Stomach (tissue), 4 donors: Measurements from ENCODE around the gene CTNNA3.

Experiments used
- POLR2AphosphoS5 ChIP-seq, 3 donors: sonication (generic); formaldehyde crosslinking; IDR thresholded peaks; one replicate each; pipeline ENCODE4 v1.6.1; 2016; ENCODE audit warnings: antibody characterized with exemption in 3 of 3
- TF ChIP-seq, protein P1 (sequence below), 7 experiments: fragments of 450-650 bp in 4 of 7; fragments of 200-600 bp in 3 of 7; sonication (generic) in 3 of 7; IDR thresholded peaks; one replicate each; pipeline ENCODE4 v1.5.1; 2016 to 2019; ENCODE audit warnings: antibody characterized with exemption in 7 of 7, control low read depth in 2 of 7, mild to moderate bottlenecking in 1 of 7

DNA sequence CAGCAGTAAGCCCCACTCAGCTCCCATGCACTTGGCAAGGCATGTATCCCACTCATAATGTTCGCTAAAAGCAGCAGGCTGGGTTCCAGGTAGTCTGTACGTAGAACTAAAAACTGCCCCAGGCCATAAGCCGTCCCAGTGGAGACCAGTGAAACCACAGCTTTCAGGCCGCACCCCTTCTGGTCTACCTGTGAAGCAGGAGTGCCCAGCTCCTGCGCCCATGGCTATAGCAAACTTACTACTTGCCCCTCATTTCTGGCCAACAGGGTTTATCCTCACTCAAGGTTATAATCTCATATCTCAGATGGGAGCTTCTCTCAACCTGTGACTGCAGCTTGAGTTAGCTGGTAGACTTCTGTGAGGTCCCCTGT, 1108.3 kb downstream of the CTNNA3 start:
- no peak for TF ChIP-seq POLR2AphosphoS5 (IDR thresholded peaks at IDR 0.05)
- TF ChIP-seq, protein P1, sequence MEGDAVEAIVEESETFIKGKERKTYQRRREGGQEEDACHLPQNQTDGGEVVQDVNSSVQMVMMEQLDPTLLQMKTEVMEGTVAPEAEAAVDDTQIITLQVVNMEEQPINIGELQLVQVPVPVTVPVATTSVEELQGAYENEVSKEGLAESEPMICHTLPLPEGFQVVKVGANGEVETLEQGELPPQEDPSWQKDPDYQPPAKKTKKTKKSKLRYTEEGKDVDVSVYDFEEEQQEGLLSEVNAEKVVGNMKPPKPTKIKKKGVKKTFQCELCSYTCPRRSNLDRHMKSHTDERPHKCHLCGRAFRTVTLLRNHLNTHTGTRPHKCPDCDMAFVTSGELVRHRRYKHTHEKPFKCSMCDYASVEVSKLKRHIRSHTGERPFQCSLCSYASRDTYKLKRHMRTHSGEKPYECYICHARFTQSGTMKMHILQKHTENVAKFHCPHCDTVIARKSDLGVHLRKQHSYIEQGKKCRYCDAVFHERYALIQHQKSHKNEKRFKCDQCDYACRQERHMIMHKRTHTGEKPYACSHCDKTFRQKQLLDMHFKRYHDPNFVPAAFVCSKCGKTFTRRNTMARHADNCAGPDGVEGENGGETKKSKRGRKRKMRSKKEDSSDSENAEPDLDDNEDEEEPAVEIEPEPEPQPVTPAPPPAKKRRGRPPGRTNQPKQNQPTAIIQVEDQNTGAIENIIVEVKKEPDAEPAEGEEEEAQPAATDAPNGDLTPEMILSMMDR (IDR thresholded peaks at IDR 0.05), result no peak
